Gastrocnemius medialis (tissue), 4 donors: ENCODE data around the gene GDA. TPM values are rescaled to one million over a fixed set of nuclear protein-coding genes. Genes with fewer than 3 reads are reported as not detected.

Experiments
- ATAC-seq, 2 donors: fragments of 150-250 bp; one replicate each; pipeline ENCODE4 v1.9.1; 2016
- DNase-seq, 2 donors: peaks; one replicate each; pipeline ENCODE4 v3.0.0-alpha.2; 2019
- H3K27ac ChIP-seq, 4 donors: fragments of 200-600 bp; sonication (generic); 1 replicate in 1 of 4; 2 replicates in 3 of 4; pipeline ENCODE4 v1.5.1; 2016 to 2018; ENCODE audit warnings: mild to moderate bottlenecking in 2 of 4, moderate library complexity in 1 of 4
- H3K27me3 ChIP-seq, 3 donors: fragments of 200-600 bp; sonication (generic) in 2 of 3; 1 replicate in 1 of 3; 2 replicates in 2 of 3; pipeline versions ENCODE4 v1.5.1 to v1.6.0; 2016 to 2019; ENCODE audit warnings: mild to moderate bottlenecking in 1 of 3, moderate library complexity in 1 of 3
- H3K36me3 ChIP-seq, 2 donors: fragments of 200-600 bp; sonication (generic) in 1 of 2; one replicate each; pipeline ENCODE4 v1.5.1; 2017 to 2018
- H3K4me1 ChIP-seq, 2 donors: fragments of 200-600 bp; sonication (generic) in 1 of 2; one replicate each; pipeline ENCODE4 v1.5.1; 2016 to 2017; ENCODE audit warnings: mild to moderate bottlenecking in 2 of 2
- H3K4me3 ChIP-seq, 4 donors: fragments of 200-600 bp; sonication (generic) in 3 of 4; 1 replicate in 1 of 4; 2 replicates in 3 of 4; pipeline ENCODE4 v1.5.1; 2016 to 2019; ENCODE audit warnings: mild to moderate bottlenecking in 2 of 4
- H3K9me3 ChIP-seq, 3 donors: fragments of 200-600 bp; sonication (generic) in 2 of 3; 1 replicate in 1 of 3; 2 replicates in 2 of 3; pipeline ENCODE4 v1.5.1; 2016 to 2019
- POLR2A ChIP-seq, 2 donors: fragments of 450-650 bp; IDR thresholded peaks; one replicate each; pipeline ENCODE4 v1.6.1; 2017; ENCODE audit warnings: antibody characterized with exemption in 2 of 2, mild to moderate bottlenecking in 2 of 2, moderate library complexity in 2 of 2
- in situ Hi-C, 4 donors: fragments of 200-750 bp; cut with MboI; loops; one replicate each; pipeline versions ENCODE4 v1.15.0 to v1.8.0; 2017; ENCODE audit warnings: low sequenced_read_pairs in 4 of 4
- intact Hi-C: fragments of 100-400 bp; cut with DNase I; formaldehyde crosslinking; loops from one replicate; pipeline ENCODE4 v1.15.1; 2023; ENCODE audit warnings: low total_unique reads
- total RNA-seq, 4 donors: library from RNA; depleted of rRNA; stranded (reverse); fragments of >200 nt; gene quantifications; one replicate each; pipeline versions ENCODE4 v1.1.0 to v1.2.3, GENCODE V29; 2016
- TF ChIP-seq, protein P1 (sequence below), 5 experiments: fragments of 450-650 bp in 3 of 5; fragments of 200-600 bp in 2 of 5; sonication (generic) in 2 of 5; IDR thresholded peaks in 4 of 5; conservative IDR thresholded peaks in 1 of 5; 1 replicate in 4 of 5; 2 replicates in 1 of 5; pipeline ENCODE4 v1.5.1; 2016 to 2019; ENCODE audit warnings: antibody characterized with exemption in 5 of 5, mild to moderate bottlenecking in 3 of 5, moderate library complexity in 3 of 5

Gene GDA
- total RNA-seq, 4 donors from 2014 or later, result 0.62 to 2.5 (median 0.82) TPM; not detected in 1

GRCh38 chr9:72131206-72131605, 18.0 kb upstream of the GDA start:
- no peaks in the 10 kb centered on the region for H3K36me3 ChIP-seq
- no peak for TF ChIP-seq POLR2A (IDR thresholded peaks at IDR 0.05)
- TF ChIP-seq, protein P1, sequence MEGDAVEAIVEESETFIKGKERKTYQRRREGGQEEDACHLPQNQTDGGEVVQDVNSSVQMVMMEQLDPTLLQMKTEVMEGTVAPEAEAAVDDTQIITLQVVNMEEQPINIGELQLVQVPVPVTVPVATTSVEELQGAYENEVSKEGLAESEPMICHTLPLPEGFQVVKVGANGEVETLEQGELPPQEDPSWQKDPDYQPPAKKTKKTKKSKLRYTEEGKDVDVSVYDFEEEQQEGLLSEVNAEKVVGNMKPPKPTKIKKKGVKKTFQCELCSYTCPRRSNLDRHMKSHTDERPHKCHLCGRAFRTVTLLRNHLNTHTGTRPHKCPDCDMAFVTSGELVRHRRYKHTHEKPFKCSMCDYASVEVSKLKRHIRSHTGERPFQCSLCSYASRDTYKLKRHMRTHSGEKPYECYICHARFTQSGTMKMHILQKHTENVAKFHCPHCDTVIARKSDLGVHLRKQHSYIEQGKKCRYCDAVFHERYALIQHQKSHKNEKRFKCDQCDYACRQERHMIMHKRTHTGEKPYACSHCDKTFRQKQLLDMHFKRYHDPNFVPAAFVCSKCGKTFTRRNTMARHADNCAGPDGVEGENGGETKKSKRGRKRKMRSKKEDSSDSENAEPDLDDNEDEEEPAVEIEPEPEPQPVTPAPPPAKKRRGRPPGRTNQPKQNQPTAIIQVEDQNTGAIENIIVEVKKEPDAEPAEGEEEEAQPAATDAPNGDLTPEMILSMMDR (IDR thresholded peaks at IDR 0.05 in 4 of 5, conservative IDR thresholded peaks at IDR 0.05 in 1 of 5), result no peak
- intact Hi-C loops, result no loop called here
- DNase-seq (no peak), ATAC-seq (no peak)
- H3K4me1 ChIP-seq, result peaks cover 15 to 20% of the 10 kb centered on the region in 2 donors
- no peaks in the 10 kb centered on the region for H3K9me3 ChIP-seq
- no peak overlapping the region for H3K27ac ChIP-seq
- H3K27me3 ChIP-seq, result no peaks in the 10 kb centered on the region
- in situ Hi-C loops, result no loop called here
- H3K4me3 ChIP-seq, result no peak overlapping the region

GRCh38 chr9:72132052-72132451, 17.2 kb upstream of the GDA start:
- ATAC-seq, result no peak
- H3K27me3 ChIP-seq, result no peaks in the 10 kb centered on the region
- in situ Hi-C loops, result no loop called here
- TF ChIP-seq, protein P1 (IDR thresholded peaks at IDR 0.05 in 4 of 5, conservative IDR thresholded peaks at IDR 0.05 in 1 of 5), result no peak
- no peak for TF ChIP-seq POLR2A (IDR thresholded peaks at IDR 0.05)
- no peaks in the 10 kb centered on the region for H3K9me3 ChIP-seq
- no peak overlapping the region for H3K27ac ChIP-seq
- peaks cover 15 to 20% of the 10 kb centered on the region in 2 donors for H3K4me1 ChIP-seq
- no peak for DNase-seq
- no peak overlapping the region for H3K4me3 ChIP-seq
- intact Hi-C loops, result no loop called here
- no peaks in the 10 kb centered on the region for H3K36me3 ChIP-seq

DNA sequence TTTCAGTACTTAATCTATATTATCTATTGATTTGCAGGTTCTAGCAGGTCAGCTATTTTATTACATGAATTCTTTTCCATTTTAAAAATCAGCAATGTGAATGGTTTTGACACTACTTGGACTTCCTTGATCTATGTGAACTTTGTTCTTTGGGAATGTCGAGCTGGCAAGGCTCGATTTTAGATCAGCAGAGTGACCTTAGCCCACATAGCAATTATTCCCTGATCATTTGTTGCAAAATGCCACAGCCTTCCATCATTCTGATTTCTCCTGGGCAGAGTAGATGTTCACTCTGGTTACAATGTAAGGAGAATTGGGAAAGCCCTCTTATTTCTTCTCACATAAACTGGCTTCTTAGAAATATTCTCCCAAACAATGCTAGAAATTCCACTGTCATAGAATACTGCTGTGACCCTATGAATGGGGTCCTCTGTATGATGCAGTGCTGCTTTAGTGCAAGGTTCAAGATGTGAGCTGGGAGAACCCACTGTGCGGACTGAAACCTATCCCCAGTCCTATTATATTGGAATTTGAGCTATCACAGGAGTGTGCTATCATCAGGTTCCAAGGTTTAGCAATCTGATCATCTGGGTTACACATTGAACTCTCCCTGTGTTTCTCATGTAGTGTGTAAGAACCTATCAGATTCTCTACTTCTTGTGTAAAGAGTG, 15.7 kb upstream of the GDA start:
- intact Hi-C loops (no loop called here), in situ Hi-C loops (no loop called here)
- no peaks in the 10 kb centered on the region for H3K36me3 ChIP-seq
- H3K27me3 ChIP-seq, result no peaks in the 10 kb centered on the region
- H3K4me3 ChIP-seq, result no peak overlapping the region
- ATAC-seq (no peak), DNase-seq (no peak)
- H3K9me3 ChIP-seq, result no peaks in the 10 kb centered on the region
- H3K27ac ChIP-seq, result no peak overlapping the region
- TF ChIP-seq POLR2A (IDR thresholded peaks at IDR 0.05), result no peak
- TF ChIP-seq, protein P1 (IDR thresholded peaks at IDR 0.05 in 4 of 5, conservative IDR thresholded peaks at IDR 0.05 in 1 of 5), result no peak
- peaks cover 10 to 19% of the 10 kb centered on the region in 2 donors for H3K4me1 ChIP-seq

- H3K4me1 ChIP-seq, result peaks cover 4 to 6% of the 10 kb centered on the region in 2 donors
- intact Hi-C loops (no loop called here), in situ Hi-C loops (no loop called here)
- no peaks in the 10 kb centered on the region for H3K36me3 ChIP-seq
- H3K4me3 ChIP-seq, result no peak overlapping the region
- no peak for DNase-seq
- TF ChIP-seq POLR2A (IDR thresholded peaks at IDR 0.05), result no peak
- TF ChIP-seq, protein P1 (IDR thresholded peaks at IDR 0.05 in 4 of 5, conservative IDR thresholded peaks at IDR 0.05 in 1 of 5), result no peak
- no peaks in the 10 kb centered on the region for H3K27me3 ChIP-seq
- H3K27ac ChIP-seq, result no peak overlapping the region
- no peaks in the 10 kb centered on the region for H3K9me3 ChIP-seq
- no peak for ATAC-seq
These were observed 14.4 kb upstream of the GDA start for GRCh38 chr9:72134801-72135200.
